Measurements from ENCODE around the gene LRRC36. TPM values are rescaled to one million over a fixed set of nuclear protein-coding genes. Genes with fewer than 3 reads are reported as not detected.

The LRRC36 gene
- total and polyA plus RNA-seq, 2 of the 8 experiments (the other 6 are each of a cell fraction or from before 2014, with no cell fraction given) = 0.15 TPM; not detected in 1

DNA sequence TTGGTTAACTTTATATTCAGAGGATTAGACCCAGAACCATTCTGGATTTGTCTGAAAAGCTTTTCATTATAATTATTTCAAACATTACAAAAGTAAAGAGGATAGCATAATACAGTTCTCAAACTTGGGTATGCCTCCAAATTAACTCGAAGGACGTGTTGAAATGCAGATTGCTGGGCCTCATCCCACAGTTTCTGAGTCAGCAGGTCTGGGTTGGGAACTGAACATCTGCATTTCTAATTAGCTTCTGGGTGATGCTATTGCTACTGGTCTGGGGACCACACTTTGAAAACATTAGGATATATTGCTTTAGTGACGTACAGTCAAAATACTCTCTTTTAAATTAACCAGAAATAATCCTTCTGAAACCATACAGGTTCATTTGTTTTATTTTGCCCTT lies 56.7 kb downstream of the LRRC36 start:
- ChIA-PET CTCF (ENCODE audit: partially characterized antibody) (interaction anchor here (1.1 to 32.4 kb wide), 6 partner anchors 9 to 83 kb away, joined by 3 to 476 read pairs (median 10); partner anchors contain the start of genes TPPP3 and ZDHHC1), POLR2A (ENCODE audit: partially characterized antibody) (interaction anchor here (3.9 kb wide), 1 partner anchor 10 kb away, joined by 12 read pairs; the partner anchor contains the start of gene TPPP3)
- H3K79me2 ChIP-seq (ENCODE audit: control insufficient read depth in 1 of 2, insufficient read depth in 2 of 2, low read length in 2 of 2) = no peaks in the 10 kb centered on the region
- WGBS, 2 experiments (ENCODE audit: extremely low coverage in 1 of 2, insufficient coverage in 1 of 2, insufficient read length in 1 of 2, insufficient replicate concordance in 2 of 2, low coverage in 1 of 2, low lambda C conversion rate in 2 of 2, missing lambda C conversion rate in 1 of 2) = 79% methylated on average over 3 of the region's 3 CpGs; no CpG with 5 or more reads in 1 of the 2 experiments
- TF ChIP-seq RBBP5 (IDR thresholded peaks at IDR 0.05; ENCODE audit: borderline replicate concordance, low read depth, low read length) (no peak), EGR1 (IDR thresholded peaks at IDR 0.05; ENCODE audit: borderline replicate concordance, low read depth, low read length) (no peak)
- FAIRE-seq (no peak), DNase-seq (ENCODE audit: low read depth in 1 of 2, low spot score in 2 of 2) (no peak)
- H4K8ac ChIP-seq (ENCODE audit: extremely low read depth, insufficient read depth, low read length) = no peak overlapping the region
- H2BK120ac ChIP-seq (replicated peaks; ENCODE audit: low read depth, low read length) = no peak overlapping the region
- H3K36me3 ChIP-seq (ENCODE audit: control insufficient read depth in 2 of 4, insufficient read depth in 4 of 4, low read length in 3 of 4) = no peaks in the 10 kb centered on the region
- H4K5ac ChIP-seq (ENCODE audit: insufficient read length, low read depth, low read length) = no peak overlapping the region
- no peak overlapping the region for H3K18ac ChIP-seq (ENCODE audit: extremely low read depth, low read length)
- H3K23ac ChIP-seq (ENCODE audit: insufficient read length) = no peak overlapping the region
- no peak overlapping the region for H3K4me2 ChIP-seq (ENCODE audit: insufficient read depth in 1 of 2, low read depth in 2 of 2, low read length in 2 of 2)
- H4K20me1 ChIP-seq (replicated peaks in 1 of 2; ENCODE audit: control insufficient read depth in 1 of 2, insufficient read depth in 2 of 2, low read length in 2 of 2) = no peaks in the 10 kb centered on the region
- no peak overlapping the region for H2AFZ ChIP-seq (ENCODE audit: low read length)
- no peak overlapping the region for H2BK20ac ChIP-seq (ENCODE audit: low read length)
- H3K9me3 ChIP-seq (ENCODE audit: insufficient read depth in 2 of 2, low read depth in 1 of 2, low read length in 1 of 2) = no peaks in the 10 kb centered on the region
- no peak overlapping the region for H3K4me3 ChIP-seq (ENCODE audit: extremely low read depth in 1 of 4, insufficient read depth in 2 of 4, low read depth in 3 of 4, low read length in 4 of 4)
- peaks cover 0 to 12% (median 4%) of the 10 kb centered on the region in 4 experiments; a peak in 5 of 7 replicates for H3K4me1 ChIP-seq (replicated peaks in 1 of 4; ENCODE audit: control insufficient read depth in 3 of 4, insufficient read depth in 4 of 4, low read length in 3 of 4)
- no peak overlapping the region for H3K4ac ChIP-seq (replicated peaks; ENCODE audit: insufficient read length, low read depth, low read length)
- no peak overlapping the region for H2BK5ac ChIP-seq (ENCODE audit: low read depth, low read length)
- H2BK12ac ChIP-seq (ENCODE audit: low read depth, low read length) = no peak overlapping the region
- H3K79me1 ChIP-seq (ENCODE audit: low read depth, low read length) = no peaks in the 10 kb centered on the region
- H3K9ac ChIP-seq (replicated peaks in 1 of 4; ENCODE audit: extremely low read depth in 1 of 4, low read depth in 3 of 4, low read length in 3 of 4) = no peak overlapping the region
- no peak overlapping the region for H3K14ac ChIP-seq (ENCODE audit: insufficient read length)
- H3K27me3 ChIP-seq (replicated peaks in 1 of 4; ENCODE audit: control insufficient read depth in 3 of 4, extremely low read depth in 1 of 4, insufficient read depth in 3 of 4, low read length in 3 of 4) = peaks cover 0 to 3% (median 0%) of the 10 kb centered on the region in 4 experiments; a peak in 1 of 7 replicates
- no peak overlapping the region for H2AK5ac ChIP-seq (ENCODE audit: low read depth, low read length)
- no peaks in the 10 kb centered on the region for H3K23me2 ChIP-seq (ENCODE audit: low read depth, low read length)
- no peak overlapping the region for H3K27ac ChIP-seq (ENCODE audit: low read depth, low read length)
- no peak overlapping the region for H3K56ac ChIP-seq (replicated peaks; ENCODE audit: insufficient read length, low read depth, low read length)
- no peak overlapping the region for H2BK15ac ChIP-seq (ENCODE audit: low read length)
- no peak overlapping the region for H4K91ac ChIP-seq (replicated peaks; ENCODE audit: insufficient read length, low read length)
